ENCODE measurements around the gene MACROD2.
"Not testable (repeated sequence)": the region's sequence is repeated elsewhere in the genome, so short reads cannot be mapped to it uniquely, and the experiment has no call there.

MACROD2 gene

DNA sequence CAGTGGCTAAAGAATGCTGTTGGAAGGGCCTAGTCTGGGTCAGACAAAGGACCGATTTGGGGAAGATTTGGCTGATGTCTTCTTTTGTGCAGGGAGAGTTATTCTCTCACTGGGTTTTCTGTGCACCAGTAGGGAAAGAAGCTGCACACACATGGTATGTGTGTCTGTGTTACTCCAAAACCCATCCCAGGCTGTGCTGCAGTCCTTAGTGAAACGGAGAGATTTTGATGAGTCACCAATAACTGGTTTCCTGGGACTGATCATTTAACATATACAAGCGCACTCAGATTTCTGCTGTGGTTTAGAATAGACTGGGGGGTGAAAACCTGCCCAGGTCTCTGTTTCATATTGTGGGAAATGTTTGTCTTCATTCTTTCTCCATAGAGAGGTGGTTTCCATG lies 1528.1 kb downstream of the MACROD2 start:
- no peak for DNase-seq (ENCODE audit: low read depth)
- TF ChIP-seq, protein P1, sequence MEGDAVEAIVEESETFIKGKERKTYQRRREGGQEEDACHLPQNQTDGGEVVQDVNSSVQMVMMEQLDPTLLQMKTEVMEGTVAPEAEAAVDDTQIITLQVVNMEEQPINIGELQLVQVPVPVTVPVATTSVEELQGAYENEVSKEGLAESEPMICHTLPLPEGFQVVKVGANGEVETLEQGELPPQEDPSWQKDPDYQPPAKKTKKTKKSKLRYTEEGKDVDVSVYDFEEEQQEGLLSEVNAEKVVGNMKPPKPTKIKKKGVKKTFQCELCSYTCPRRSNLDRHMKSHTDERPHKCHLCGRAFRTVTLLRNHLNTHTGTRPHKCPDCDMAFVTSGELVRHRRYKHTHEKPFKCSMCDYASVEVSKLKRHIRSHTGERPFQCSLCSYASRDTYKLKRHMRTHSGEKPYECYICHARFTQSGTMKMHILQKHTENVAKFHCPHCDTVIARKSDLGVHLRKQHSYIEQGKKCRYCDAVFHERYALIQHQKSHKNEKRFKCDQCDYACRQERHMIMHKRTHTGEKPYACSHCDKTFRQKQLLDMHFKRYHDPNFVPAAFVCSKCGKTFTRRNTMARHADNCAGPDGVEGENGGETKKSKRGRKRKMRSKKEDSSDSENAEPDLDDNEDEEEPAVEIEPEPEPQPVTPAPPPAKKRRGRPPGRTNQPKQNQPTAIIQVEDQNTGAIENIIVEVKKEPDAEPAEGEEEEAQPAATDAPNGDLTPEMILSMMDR (conservative IDR thresholded peaks at IDR 0.05; ENCODE audit: low read depth, low read length) = no peak
- no peak overlapping the region for H3K4me3 ChIP-seq (ENCODE audit: low read length)

DNA sequence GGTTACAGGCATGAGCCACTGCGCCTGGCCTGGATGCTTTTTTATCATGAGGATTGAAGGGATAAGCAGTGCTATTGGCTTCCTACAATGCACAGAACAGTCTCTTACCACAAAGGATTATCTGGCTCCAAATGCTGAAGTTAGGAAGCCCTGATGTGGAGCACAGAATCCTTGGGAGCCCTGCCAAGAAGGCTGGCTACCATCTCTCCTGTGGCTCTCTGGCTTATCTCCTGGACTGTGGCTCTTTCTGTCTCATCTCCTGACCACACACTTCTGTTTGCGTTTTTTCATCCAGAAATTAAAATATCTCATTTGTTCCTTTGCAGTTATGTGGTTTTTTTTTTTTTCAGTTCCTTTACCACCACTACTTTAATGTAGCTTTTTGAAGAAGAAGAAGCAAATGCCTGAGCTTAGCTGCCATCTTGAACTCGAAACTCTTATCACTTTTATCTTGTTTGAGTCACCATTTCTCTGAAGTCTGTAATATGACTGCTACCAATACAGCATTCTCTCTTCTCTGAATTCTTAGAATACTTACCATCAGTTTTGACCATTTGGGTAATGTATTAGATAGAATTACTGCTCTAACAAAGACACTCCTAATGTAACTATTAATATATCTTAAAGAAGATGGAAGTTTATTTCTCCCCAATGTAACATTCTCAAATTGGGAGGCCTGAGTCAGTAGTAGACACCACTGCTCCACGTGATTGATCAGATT lies 1533.2 kb downstream of the MACROD2 start:
- TF ChIP-seq, protein P1 (conservative IDR thresholded peaks at IDR 0.05; ENCODE audit: low read depth, low read length) = no peak
- DNase-seq (ENCODE audit: low read depth) = no peak
- H3K4me3 ChIP-seq (ENCODE audit: low read length) = no peak overlapping the region

DNA sequence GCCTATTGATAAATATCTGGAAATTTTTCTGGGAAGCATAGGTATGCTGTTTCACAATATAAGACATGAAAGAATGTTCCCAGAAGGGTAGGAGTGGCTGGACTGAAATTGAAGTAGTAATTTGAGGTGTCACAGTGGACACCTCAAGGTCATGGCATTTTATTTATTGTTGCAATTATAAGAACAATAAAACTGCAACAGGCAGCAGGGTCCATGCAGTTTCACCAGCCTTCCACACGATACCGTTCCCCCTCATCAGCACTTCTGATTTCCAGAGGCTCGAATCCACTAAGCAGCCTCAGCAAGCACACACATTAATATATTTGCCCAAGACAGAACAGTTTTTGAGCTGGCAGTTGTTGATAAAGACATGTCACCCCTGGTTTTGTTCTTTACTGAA lies 1540.5 kb downstream of the MACROD2 start:
- no peak for DNase-seq (ENCODE audit: low read depth)
- TF ChIP-seq, protein P1 (conservative IDR thresholded peaks at IDR 0.05; ENCODE audit: low read depth, low read length) = no peak
- H3K4me3 ChIP-seq (ENCODE audit: low read length) = no peak overlapping the region

DNA sequence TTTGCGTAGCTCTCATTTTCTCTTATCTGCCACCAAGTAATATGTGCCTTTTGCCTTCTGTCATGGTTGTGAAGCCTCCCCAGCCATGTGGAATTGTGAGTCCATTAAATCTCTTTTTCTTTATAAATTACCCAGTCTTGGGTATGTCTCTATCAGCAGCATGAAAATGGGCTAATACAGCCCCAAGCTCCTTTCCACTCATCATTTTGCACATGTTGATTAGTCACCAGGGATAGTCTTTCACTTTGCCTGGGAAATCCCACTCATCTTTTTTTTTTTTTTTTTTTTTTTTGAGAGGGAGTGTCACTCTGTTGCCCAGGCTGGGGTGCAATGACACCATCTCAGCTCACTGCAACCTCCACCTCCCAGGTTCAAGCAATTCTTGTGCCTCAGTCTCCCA lies 1541.9 kb downstream of the MACROD2 start:
- H3K4me3 ChIP-seq (ENCODE audit: low read length); DNase-seq (ENCODE audit: low read depth): not testable (repeated sequence)

DNA sequence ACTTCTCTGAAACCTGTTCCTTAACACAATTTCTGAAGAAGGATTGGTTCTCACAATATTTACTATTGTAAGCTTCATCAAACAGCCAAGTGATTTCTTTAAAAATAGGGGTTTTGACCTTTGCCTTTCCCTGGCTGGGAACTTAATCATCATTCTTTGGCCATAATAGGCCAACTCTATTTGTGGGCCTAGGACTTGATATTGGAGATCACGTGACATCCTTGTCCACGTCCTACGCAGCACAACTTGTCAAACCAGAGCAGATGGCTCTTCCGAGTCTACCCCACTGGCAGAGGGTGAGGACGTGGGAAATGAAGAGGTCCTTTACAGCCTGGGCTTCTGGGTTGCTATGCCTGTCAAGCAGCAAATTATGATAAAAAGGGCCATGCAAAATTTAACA lies 1547.3 kb downstream of the MACROD2 start:
- no peak for DNase-seq (ENCODE audit: low read depth)
- no peak overlapping the region for H3K4me3 ChIP-seq (ENCODE audit: low read length)
- TF ChIP-seq, protein P1 (conservative IDR thresholded peaks at IDR 0.05; ENCODE audit: low read depth, low read length) = no peak

DNA sequence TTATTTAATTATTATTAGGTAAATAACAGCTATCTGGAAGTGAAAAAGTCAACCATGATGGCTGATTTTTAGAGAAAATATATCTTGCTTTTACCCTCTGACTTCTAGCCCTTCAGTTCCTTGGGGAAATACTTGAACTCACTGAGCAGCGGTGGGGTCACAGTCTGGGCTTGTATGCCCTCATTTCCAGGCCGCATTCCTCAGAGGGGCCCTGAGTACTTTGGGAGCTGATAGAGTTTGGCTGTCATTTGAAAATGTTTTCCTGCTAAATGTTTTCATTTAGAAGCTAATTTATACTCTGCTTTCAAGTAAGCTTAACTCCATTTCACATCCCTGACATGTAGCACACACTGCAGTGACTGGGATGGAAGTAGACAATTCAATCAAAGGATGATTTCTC lies 1549.4 kb downstream of the MACROD2 start:
- H3K4me3 ChIP-seq (ENCODE audit: low read length) = no peak overlapping the region
- TF ChIP-seq, protein P1 (conservative IDR thresholded peaks at IDR 0.05; ENCODE audit: low read depth, low read length) = no peak
- no peak for DNase-seq (ENCODE audit: low read depth)

DNA sequence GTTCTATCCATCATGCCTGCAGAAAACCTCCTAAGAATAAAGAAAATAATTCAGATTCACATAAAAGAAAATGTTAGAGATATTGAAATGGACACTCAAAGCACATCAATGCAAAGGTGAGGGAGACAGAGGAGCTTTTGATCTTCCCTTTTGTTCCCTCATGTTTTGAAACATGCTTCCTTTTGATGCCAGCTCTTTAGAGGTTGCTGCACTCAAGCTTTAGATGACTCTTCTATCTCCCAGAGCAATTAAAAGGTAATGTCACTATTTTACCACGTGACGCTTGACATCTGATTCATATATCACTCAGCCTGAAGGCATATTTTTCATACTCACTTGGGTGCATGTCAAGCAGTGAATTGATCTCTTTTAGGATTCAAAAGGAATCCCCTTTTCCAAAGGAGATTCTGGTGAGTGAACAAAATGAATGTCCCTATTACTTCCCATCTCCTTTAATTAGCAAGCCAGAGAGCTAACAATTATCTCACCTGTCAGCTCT lies 1551.3 kb downstream of the MACROD2 start:
- H3K4me3 ChIP-seq (ENCODE audit: low read length) = no peak overlapping the region
- DNase-seq (ENCODE audit: low read depth) = no peak
- TF ChIP-seq, protein P1 (conservative IDR thresholded peaks at IDR 0.05; ENCODE audit: low read depth, low read length) = no peak

All from retinal pigment epithelial cell (primary cell).